Stimulated activated CD4-positive, alpha-beta T cell treated with anti-CD3 and anti-CD28 coated beads, Interleukin-1b, Interleukin-23, amount 100 ng/mL, for 24 hours (primary cell): Measurements from ENCODE around the gene APIP.

Experiments
- DNase-seq, 4 experiments: peaks; one replicate each; pipeline ENCODE4 v3.0.0-alpha.2; 2020; ENCODE audit warnings: low read depth in 4 of 4, low spot score in 1 of 4

APIP gene

DNA sequence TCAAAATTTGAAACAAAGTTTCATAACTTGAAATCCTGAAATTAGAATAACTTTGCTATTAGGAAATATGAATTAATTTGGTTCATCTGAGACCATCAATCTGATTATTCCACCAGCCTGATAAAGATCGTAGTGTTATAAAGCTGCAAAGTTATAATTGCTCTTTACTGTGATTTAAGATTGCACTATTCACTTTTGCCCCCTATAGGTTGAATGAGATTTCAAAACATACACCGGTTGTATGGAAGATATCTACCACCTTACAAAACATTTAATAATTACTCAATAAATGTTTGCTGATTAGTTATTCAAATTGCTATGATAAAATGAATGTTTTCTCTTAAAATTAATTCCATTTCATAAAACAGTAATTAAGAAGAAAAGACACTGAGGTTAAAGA is 26.1 kb downstream of the APIP start:
- no peak for DNase-seq

DNA sequence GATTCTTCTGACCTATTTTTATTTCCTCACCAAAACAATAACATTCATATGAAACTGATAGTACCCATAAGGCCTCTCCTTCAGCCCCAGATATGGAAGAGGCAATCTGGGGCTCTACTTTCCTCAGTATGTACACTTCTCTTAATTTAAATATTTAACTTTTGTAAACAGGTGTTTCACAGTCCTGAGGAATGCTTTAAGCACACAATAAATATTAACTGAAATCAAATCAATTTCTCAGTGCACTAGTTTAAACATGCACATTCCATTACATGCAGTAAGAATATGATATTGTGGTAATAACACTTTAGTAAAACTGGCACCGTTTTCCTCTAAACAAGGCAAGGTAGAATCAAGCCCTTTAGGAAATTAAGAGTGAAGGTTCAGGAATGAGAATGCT is 28.9 kb downstream of the APIP start:
- no peak for DNase-seq

DNA sequence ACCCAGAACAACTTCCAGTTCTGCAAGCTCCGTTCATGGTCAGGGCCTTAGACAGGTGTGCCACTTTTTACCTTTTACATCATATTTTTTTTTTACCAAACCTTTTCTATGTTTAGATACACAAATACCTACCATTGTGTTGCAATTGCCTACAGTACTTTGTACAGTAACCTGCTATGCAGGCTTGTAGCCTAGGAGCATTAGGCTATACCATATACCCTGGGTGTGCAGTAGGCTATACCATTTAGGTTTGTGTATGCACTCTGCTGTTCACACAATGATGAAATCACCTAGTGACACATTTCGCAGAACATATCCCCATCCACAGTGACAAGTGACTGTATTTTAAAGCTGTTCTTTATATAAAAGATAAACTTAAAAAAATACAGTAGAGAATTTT is 29.6 kb downstream of the APIP start:
- DNase-seq: no peak

DNA sequence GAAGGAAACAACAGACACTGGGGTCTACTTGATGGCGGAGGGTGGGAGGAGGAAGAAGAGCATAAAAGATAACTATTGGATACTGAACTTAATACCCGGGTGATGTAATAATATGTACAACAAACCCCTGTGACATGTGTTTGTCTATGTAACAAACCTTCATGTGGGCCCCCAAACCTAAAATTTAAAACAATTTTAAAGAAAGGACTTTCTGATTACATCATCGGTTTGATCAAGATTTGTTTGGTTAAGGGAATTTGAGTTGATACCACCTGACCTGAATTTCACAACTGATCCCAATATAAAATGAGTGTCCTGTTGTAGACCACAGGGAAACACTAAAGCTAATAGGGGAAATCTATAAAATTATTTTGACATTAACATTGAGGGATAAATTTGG is 34.3 kb downstream of the APIP start:
- DNase-seq: no peak

DNA sequence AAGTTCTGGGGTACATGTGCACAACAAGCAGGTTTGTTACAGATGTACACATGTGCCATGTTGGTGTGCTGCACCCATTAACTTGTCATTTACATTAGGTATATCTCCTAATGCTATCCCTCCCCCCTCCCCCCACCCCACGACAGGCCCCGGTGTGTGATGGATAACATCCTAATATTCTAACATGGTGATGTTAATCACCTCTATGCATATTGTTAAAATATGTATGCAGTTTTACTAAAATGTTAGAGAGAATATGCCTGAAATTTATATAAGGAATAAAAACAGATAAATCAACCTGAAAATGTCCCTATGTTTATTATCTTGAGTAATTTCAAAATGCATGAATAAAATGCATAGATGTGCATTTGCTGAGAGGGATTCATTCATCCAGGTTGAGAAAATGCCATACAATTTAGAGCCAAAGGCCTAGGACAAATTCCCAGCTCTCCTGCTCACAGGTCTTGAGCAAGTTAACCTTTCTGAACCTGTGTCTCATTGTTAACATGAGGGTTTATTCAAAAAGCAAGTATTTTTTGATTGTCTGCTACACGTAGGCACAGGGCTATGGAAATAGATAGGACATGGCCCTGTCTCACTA is 38.7 kb downstream of the APIP start:
- DNase-seq: no peak

DNA sequence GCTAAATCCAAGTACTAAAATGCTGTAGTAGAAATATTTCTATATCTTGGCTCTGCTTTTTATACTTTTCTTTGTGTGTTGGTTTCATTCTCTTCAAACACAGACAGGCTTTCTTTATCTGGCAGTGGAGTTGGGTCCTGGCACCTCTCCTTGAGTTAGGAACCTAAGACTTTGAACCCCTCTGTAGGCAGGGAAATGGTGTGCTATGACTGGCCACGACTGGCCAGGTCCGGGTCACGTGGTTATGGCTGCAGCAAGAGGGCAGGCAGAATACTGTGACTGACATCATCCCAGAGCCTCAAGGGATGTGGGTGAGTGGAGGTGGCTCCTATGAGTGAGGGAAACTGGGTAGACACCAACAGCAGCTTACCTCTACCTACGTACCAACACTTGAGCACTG is 42.0 kb downstream of the APIP start:
- DNase-seq: no peak

DNA sequence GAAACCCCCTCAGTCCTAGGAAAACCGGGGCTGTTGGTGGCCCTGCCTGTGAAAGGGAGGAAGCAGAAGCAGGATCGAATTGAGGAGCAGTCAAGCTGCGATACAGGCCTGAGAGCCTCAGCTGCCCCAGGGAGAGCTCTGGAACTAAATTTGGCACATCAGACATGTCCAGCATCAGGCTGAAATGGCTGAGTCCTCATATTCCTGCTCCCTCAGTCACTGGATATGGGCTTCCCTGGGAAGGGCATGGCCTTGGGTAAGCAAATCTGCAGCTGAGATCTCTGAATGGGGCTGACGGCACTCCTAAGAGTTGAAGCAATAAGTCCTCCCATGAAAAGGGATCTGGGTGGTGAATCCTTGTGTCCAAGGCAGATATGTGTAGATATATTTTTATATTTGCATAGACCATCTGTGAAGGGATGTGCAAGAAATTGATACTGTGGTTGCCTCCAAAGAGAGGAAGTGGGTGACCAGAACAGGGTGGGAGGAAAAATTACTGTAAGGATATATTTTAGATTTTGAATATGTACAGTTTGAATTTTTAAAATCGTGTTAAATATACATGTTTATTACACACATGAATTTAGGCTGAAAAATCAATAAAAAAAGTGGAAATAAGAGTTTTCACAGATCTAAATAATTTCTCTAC is 45.5 kb downstream of the APIP start:
- DNase-seq: no peak

DNA sequence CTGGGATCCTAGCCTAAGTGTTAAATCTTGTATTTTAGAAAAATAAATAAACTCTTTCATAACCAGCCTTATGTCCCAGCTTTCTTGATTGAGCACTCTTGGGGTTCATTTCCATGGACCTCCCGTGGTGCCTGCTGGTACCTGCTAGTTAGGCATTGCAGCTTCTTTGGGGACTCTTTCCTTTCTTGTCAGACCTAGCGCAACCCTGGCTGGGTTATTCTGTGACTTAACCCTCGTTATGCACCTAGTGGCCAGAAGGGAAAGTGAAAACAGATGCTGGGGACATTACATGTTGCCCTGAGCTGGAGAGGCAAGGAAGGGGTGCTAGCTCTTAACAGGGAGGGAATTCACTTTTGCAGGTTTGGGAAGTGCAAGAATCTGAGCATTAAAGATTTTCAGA is 46.8 kb downstream of the APIP start:
- DNase-seq: no peak

DNA sequence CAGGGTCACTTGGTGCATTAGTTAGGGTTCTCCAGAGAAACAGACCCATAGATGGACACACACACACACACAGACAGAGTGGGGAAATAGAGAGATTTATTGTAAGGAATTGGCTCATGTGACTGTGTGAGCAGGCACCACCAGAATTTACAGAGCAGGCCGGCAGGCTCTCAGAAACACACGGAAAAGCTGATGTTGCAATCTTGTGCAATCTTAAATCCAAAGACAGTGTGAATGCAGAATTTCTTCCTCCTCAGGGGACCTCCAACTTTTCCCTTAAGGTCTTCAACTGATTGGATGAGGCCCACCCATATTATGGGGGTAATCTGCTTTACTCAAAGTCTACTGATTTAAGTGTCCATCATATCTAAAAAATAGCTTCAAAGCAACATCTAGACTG is 49.8 kb downstream of the APIP start:
- DNase-seq: no peak

DNA sequence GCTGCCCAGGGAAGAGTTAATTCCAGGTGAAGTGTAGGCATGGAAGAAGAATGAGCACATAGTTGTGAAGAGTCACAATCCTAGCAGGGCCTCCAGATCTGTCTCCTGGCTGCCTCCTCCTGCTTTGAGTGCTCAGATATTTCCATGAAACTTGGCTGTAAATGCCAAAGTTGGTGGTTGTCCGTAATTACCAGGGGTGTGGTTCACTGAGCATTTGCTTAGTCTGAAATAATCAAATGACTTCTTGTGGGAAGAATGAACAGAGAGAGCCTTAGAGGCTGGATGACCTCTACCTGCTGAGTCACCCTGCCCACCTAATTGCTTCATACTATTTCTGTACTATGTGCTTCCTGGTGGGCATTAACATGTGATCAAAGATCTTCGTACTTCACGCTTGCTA is 50.9 kb downstream of the APIP start:
- DNase-seq: no peak

DNA sequence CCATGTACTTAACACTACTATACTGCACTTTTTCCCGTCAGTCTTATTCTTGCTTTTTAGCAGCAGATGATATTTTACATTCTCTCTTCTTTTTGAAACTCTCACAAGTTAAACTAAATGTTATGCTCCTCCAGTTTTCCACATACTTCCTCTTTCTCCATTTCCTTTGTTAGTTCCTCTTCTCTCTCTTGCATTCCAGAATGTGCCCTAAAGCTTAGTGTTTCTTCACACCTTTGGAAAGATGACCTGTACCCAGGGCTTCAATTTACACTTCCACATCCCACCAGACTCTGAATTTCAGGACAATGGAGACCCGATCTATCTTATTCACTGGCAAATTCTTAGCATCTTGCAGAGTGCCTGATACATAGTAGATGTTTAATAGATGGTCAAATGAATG is 51.8 kb downstream of the APIP start:
- DNase-seq: no peak

DNA sequence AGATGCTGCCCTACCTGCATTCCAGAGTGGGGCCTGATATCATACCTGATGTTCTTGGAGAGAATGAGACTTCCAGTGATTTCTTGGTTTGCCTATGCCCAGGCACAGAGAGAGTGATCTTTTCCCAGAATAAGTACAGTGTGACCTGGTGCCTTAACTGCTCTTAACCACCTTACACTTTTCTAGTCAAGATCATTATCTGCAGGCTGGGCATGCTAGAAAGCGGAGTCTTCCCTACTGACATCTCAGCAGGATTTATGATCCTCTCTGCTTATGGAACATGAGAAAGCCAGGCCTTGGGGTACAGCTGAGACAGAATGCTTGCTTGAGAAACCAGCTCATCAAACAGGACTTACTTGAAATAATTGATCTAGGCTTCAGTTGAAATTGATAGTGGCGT is 53.1 kb downstream of the APIP start:
- no peak for DNase-seq

DNA sequence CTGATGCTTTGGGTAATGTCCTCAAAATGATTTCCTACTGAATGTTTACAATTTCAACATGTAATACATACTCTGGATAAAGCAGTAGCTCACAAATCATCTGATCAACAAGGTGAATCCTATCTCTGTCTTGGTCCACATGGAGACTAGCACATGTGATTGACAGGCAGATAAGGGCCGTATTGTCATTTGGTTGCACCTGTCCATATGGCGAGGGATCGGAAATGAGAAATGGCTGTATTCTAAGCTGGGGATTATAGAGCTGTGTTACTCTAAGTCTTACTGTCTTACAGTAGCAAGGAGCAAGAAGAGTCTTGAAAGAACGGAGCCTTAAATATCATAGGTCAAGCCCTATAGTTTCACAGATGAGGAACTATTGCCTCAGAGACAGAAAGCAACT is 55.7 kb downstream of the APIP start:
- no peak for DNase-seq

DNA sequence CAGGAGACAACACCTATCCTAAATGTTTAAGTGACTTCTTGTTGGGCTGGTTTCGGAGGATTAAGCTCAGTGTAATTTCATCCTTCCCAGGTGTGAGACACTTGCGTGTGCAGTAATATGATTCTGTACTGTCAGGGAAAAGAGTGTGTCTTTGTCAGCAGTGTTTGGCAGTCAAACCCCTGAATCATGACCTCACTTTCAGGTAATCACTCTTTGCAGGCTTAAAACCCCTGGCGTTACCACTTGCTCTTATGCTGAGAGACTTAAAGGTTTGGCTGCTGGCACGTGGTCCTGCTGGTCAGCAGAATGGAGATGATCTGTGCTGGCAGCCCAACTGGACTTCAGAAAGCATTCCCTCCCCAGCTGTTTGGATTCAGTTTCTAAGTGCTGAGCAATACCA is 56.1 kb downstream of the APIP start:
- no peak for DNase-seq

DNA sequence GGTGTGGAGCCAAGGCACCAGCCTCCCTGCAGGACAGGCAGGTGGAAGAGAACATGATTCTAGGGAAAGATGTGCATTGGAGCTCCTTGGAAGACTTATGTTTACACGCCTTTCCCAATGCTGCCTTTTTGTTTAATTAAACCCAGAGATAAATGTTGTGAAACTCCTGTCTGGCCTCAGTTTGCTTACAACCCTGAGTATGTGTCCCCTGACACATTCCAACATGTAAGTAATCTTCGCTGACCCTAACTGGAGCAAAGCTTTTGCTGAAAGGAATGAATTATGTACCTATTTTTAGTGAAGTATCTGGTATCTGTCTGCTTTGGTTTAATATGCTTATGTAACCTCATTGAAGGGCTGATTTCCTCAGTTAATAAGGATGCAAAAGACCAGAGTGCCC is 56.7 kb downstream of the APIP start:
- DNase-seq: no peak

DNA sequence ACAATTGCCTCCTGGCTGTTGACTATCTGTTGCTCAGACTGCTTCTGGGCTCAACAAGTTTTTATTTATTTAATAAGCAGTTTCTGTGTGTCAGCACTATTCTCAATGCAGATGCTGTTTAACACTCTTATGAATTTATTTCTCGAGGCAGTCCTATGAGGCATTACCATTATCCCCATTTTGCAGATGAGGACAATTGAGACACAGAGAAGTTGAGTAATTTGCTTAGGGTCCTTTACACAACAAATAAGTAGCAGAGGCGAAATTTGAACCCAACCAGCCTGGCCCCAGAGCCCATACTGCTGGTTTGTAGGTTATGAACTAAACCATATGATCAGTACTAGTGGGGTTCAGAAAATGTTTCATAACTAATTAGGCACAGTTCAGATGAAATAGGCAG is 58.7 kb downstream of the APIP start:
- no peak for DNase-seq

DNA sequence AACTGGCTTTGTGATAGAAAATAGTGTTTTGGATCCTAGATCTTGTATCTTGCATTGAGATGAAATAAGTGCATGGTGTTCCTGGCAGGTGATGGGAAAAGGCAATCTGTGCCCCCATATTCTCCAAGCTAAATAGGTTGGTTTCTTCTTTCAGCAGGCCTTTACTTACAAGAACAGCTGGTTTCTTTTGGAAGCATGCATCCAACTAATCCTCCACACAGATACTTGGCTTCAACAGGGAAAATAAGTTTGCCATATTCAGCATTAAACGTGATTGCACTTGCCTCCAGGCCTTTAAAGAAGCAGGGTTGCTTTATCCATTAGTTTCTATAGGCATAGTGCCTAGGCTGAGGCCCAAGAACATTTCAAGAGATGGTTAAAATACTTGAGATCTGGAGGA is 59.9 kb downstream of the APIP start:
- DNase-seq: no peak

DNA sequence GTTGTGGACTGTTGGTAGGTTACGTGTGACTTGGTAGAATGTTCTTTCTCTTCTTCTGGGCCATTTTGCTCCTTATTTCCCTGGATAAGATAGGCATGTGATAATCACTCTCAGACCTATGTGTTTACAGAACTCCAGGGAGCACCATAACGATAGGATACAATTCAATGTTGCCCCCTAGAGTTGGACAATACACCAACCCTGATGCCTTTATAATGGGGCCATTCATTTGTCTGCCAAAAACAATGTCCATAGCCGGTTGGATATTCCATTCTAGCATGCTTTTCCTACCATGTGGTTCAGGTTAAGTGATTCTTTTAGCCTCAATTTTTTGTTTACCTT is 60.5 kb downstream of the APIP start:
- DNase-seq: no peak

DNA sequence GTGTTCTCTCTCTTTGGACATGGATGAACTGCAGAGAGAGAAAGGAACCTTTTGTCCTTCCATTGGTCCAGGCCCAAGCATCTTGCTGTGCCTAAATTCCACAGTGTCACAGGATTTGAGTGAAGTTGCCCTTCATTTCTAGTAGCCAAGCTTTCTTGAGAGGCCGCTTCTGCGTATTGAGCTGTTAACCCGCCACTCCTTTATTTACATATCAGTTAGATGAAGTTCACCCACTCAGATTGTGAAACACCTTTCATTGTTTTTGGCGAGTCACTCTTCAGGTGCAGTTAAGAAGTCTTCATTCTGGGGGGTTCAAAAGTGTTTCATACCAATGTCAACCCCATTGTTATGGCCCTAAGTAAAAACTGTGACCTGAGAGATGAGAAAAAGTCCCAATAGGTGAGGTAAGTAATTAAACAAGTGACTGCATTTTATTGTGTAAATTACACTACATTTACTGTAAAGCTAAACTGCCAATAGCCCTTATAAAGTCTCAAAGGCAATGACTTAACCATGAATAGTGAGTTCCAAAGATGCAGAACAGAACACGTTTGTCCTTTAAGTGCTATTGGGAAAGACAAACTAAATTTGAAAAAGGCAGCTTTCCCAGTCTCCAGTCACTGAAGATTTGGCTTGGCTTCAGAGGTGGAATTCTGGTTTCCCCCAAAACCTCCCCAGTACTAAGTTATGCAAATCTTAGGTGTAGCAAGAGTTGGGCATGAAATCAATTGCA is 61.0 kb downstream of the APIP start:
- no peak for DNase-seq

DNA sequence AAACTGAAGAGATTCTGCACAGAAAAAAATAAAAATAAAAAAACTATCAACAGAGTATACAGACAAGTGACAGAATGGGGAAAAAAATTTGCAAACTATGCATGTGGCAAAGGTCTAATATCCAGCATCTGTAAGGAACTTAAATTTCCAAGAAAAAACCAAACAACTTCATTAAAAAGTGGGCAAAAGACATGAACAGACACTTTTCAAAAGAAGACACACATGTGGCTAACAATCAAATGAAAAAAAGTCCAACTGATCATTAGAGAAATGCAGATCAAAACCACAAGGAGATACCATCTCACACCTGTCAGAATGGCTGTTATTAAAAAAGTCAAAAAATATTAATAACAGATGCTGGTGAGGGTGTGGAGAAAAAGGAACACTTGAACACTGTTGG is 64.3 kb downstream of the APIP start:
- DNase-seq: no peak

DNA sequence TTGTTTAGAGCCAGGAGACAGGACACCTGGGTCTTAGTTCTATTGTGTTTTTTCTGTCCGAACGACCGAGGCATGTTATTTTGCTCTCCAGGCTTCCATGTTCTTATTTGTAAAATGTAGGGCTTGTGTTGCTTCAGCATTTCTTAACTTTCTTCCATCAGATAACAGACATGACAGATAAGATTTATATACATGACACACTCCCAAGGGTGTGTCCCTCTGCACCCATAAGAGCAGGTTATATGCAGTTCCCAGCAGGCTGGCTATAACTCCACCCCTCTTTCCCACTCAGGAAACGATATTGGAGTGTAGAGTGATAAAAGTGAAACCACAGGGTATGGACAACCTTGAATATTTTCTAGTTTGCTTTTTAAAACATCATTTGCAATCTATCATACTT is 65.8 kb downstream of the APIP start:
- no peak for DNase-seq

DNA sequence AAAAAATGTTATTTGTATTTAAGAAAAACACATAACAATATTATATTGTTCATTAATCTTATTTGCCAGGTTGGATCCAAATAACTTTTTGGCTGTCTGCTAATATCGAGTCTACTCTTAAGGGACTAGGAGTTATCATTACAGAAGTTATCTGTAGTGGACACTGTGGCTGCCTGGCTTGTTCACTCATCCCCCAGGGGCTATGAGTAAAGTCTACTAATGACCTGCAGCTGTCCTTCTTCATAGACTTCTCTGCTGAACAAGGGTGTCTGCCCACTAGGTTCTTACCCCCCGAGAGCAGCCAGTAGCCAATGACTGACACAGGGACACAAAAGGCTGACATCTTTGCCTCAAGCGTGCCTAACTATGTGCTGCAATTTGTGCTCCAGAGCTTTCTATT is 69.7 kb downstream of the APIP start:
- no peak for DNase-seq
